IMR-90 (cell line): Measurements from ENCODE around the gene LGALS4. TPM values are rescaled to one million over a fixed set of nuclear protein-coding genes. Genes with fewer than 3 reads are reported as not detected.
"Not testable (repeated sequence)": the region's sequence is repeated elsewhere in the genome, so short reads cannot be mapped to it uniquely, and the experiment has no call there.

ENCODE experiments used
- ATAC-seq: fragments of 200-7000 bp; cut with Tn5 transposase; 2 replicates; pipeline ENCODE4 v1.9.1; 2020; ENCODE audit warnings: low read depth, mild to moderate bottlenecking, moderate library complexity
- BruUV-seq: library from RNA; stranded (reverse); fragments of 400-500 nt; replicated peaks from 2 replicates; lab custom pipeline; 2021; lab: Mats Ljungman, UMichigan
- CTCF ChIA-PET: fragments of 300-600 bp; formaldehyde crosslinking; extraction: SDS; loops from one replicate; lab custom pipeline; 2021; ENCODE audit warnings: antibody characterized with exemption; lab: Yijun Ruan, JAX
- POLR2A ChIA-PET: fragments of 300-600 bp; sonication (Branson Sonifier 250); formaldehyde crosslinking; loops from one replicate; lab custom pipeline; 2022; ENCODE audit warnings: antibody characterized with exemption; ENCODE audit not compliant: unreplicated experiment; lab: Charles Lee
- DNase-seq: peaks from one replicate; pipeline ENCODE4 v3.0.0; 2013
- H2AFZ ChIP-seq: replicated peaks from 2 replicates; pipeline ENCODE3; 2013; ENCODE audit warnings: low read length, mild to moderate bottlenecking; ENCODE audit not compliant: poor library complexity
- H2AK5ac ChIP-seq: 2 replicates; pipeline ENCODE4 v1.6.1; 2013; ENCODE audit warnings: low read depth, low read length, inconsistent platforms
- H2AK9ac ChIP-seq: replicated peaks from 2 replicates; pipeline ENCODE3; 2013; ENCODE audit warnings: mild to moderate bottlenecking, low read depth, low read length, moderate library complexity; ENCODE audit not compliant: poor library complexity
- H2BK120ac ChIP-seq: 2 replicates; pipeline ENCODE4 v1.6.1; 2013; ENCODE audit warnings: low read depth, low read length, inconsistent platforms
- H2BK15ac ChIP-seq: 3 replicates; pipeline ENCODE4 v1.6.1; 2013; ENCODE audit warnings: low read depth, low read length, inconsistent platforms
- H2BK20ac ChIP-seq: 2 replicates; pipeline ENCODE4 v1.6.1; 2013; ENCODE audit warnings: low read depth, mild to moderate bottlenecking, inconsistent platforms, low read length, moderate library complexity
- H2BK5ac ChIP-seq: 2 replicates; pipeline ENCODE4 v1.6.1; 2013; ENCODE audit warnings: mild to moderate bottlenecking, low read depth, low read length, inconsistent platforms; ENCODE audit not compliant: poor library complexity, severe bottlenecking
- H3K14ac ChIP-seq: replicated peaks from 2 replicates; pipeline ENCODE4 v1.6.1; 2013; ENCODE audit warnings: low read depth, low read length, inconsistent platforms
- H3K18ac ChIP-seq: 2 replicates; pipeline ENCODE4 v1.6.1; 2013; ENCODE audit warnings: low read depth, low read length, control low read depth
- H3K23ac ChIP-seq: 2 replicates; pipeline ENCODE4 v1.6.1; 2013; ENCODE audit warnings: low read depth, low read length, inconsistent platforms
- H3K27ac ChIP-seq: 2 replicates; pipeline ENCODE4 v1.5.1; 2013; ENCODE audit warnings: mild to moderate bottlenecking, control low read depth, low read length; ENCODE audit not compliant: insufficient read depth
- H3K27me3 ChIP-seq: 2 replicates; pipeline ENCODE4 v1.6.1; 2013; ENCODE audit warnings: low read length; ENCODE audit not compliant: control insufficient read depth, insufficient read depth
- H3K36me3 ChIP-seq: 2 replicates; pipeline ENCODE4 v1.6.1; 2013; ENCODE audit warnings: low read length, mixed read lengths; ENCODE audit not compliant: control insufficient read depth, insufficient read depth
- H3K4ac ChIP-seq: 2 replicates; pipeline ENCODE4 v1.6.1; 2013; ENCODE audit warnings: low read depth, low read length, inconsistent platforms
- H3K4me1 ChIP-seq: 2 replicates; pipeline ENCODE4 v1.6.1; 2013; ENCODE audit warnings: low read length, mixed read lengths; ENCODE audit not compliant: control insufficient read depth, insufficient read depth
- H3K4me2 ChIP-seq: 2 replicates; pipeline ENCODE4 v1.6.1; 2013; ENCODE audit warnings: low read depth, mild to moderate bottlenecking, control low read depth, low read length, moderate library complexity
- H3K4me3 ChIP-seq: 2 replicates; pipeline ENCODE4 v1.5.1; 2013; ENCODE audit warnings: low read depth, mild to moderate bottlenecking, control low read depth, low read length, moderate library complexity; ENCODE audit not compliant: insufficient read depth
- H3K56ac ChIP-seq: 2 replicates; pipeline ENCODE4 v1.6.1; 2013; ENCODE audit warnings: low read length, inconsistent platforms; ENCODE audit not compliant: insufficient read depth; ENCODE audit errors: extremely low read depth
- H3K79me1 ChIP-seq, 2 experiments: 2 replicates each; pipeline ENCODE4 v1.6.1; 2013; ENCODE audit warnings: low read length in 2 of 2, inconsistent platforms in 1 of 2, low read depth in 1 of 2
- H3K9ac ChIP-seq: 2 replicates; pipeline ENCODE4 v1.6.1; 2013; ENCODE audit warnings: low read depth, low read length, control low read depth
- H3K9me1 ChIP-seq: 2 replicates; pipeline ENCODE4 v1.6.1; 2013; ENCODE audit warnings: low read length, inconsistent platforms; ENCODE audit not compliant: insufficient read depth
- H3K9me3 ChIP-seq: 2 replicates; pipeline ENCODE4 v1.6.1; 2013; ENCODE audit warnings: low read length; ENCODE audit not compliant: control insufficient read depth, insufficient read depth
- H4K20me1 ChIP-seq: 2 replicates; pipeline ENCODE4 v1.6.1; 2013; ENCODE audit warnings: low read length, inconsistent platforms; ENCODE audit not compliant: insufficient read depth
- H4K5ac ChIP-seq: 2 replicates; pipeline ENCODE4 v1.6.1; 2013; ENCODE audit warnings: mild to moderate bottlenecking, low read depth, low read length, control low read depth
- H4K8ac ChIP-seq, 2 experiments: 2 replicates each; pipeline ENCODE4 v1.6.1; 2013; ENCODE audit warnings: low read depth in 2 of 2, low read length in 2 of 2, control low read depth in 1 of 2, inconsistent platforms in 1 of 2
- H4K91ac ChIP-seq: 2 replicates; pipeline ENCODE4 v1.6.1; 2013; ENCODE audit warnings: low read depth, low read length, inconsistent platforms; ENCODE audit not compliant: insufficient read depth
- CEBPB ChIP-seq: IDR thresholded peaks from 2 replicates; pipeline ENCODE4 v1.6.1; 2012; ENCODE audit warnings: low read depth, low read length, improper control_type of control experiment
- FOS ChIP-seq: fragments of 150-350 bp; IDR thresholded peaks from 2 replicates; pipeline ENCODE4 v1.6.1; 2016; ENCODE audit warnings: low read depth, low read length
- RAD21 ChIP-seq: IDR thresholded peaks from 2 replicates; pipeline ENCODE4 v1.6.1; 2012; ENCODE audit warnings: low read length, improper control_type of control experiment
- RCOR1 ChIP-seq: IDR thresholded peaks from 2 replicates; pipeline ENCODE4 v1.6.1; 2012; ENCODE audit warnings: mild to moderate bottlenecking, low read length, improper control_type of control experiment; ENCODE audit not compliant: insufficient replicate concordance
- WGBS, 2 experiments: methylation state at CpG; one replicate each; pipeline versions ENCODE4 v1.1.5 to v1.1.7; 2013; ENCODE audit warnings: missing lambda C conversion rate in 2 of 2; ENCODE audit not compliant: insufficient read length in 1 of 2; ENCODE audit errors: extremely low coverage in 2 of 2; 5-methylcytosine and 5-hydroxymethylcytosine counted together
- dilution Hi-C: fragments of 300-500 bp; cut with HindIII; formaldehyde crosslinking; loops from one replicate; pipeline ENCODE4 v1.14.3; 2018; ENCODE audit warnings: low sequenced_read_pairs; ENCODE audit not compliant: unreplicated experiment
- in situ Hi-C: fragments of 300-500 bp; cut with MboI; formaldehyde crosslinking; loops from 3 replicates; pipeline ENCODE4 v1.14.3; 2019; ENCODE audit warnings: low sequenced_read_pairs, inconsistent platforms, mixed read lengths
- intact Hi-C: fragments of 100-400 bp; cut with micrococcal nuclease; formaldehyde crosslinking; loops from 2 replicates; pipeline ENCODE4 v1.10.0; 2022
- polyA plus RNA-seq, 3 experiments: library from polyadenylated mRNA; depleted of rRNA; stranded (reverse); fragments of >200 nt; gene quantifications; 2 replicates each; pipeline ENCODE4 v1.2.3, GENCODE V29; 2012; ENCODE audit warnings: low replicate concordance in 1 of 3
- total RNA-seq: library from RNA; depleted of rRNA; stranded (reverse); fragments of >200 nt; gene quantifications from 2 replicates; pipeline ENCODE4 v1.2.3, GENCODE V29; 2012

LGALS4 gene
- total and polyA plus RNA-seq, 2 of the 4 experiments (the other 2 are of a cell fraction), result 0.29 TPM; not detected in 1

GRCh38 chr19:38784224-38784623 lies 28.5 kb downstream of the LGALS4 start:
- no peak overlapping the region for H3K4me2 ChIP-seq
- H2BK5ac ChIP-seq, result no peak overlapping the region
- no peak overlapping the region for H2AK9ac ChIP-seq
- no peak overlapping the region for H4K91ac ChIP-seq
- no peaks in the 10 kb centered on the region for H3K4me1 ChIP-seq
- no peak for TF ChIP-seq RAD21
- 0 out of 2 replicates have a peak, but pooled peaks have one; percentile 5 for TF ChIP-seq FOS
- peak; percentile 72 for TF ChIP-seq CEBPB
- TF ChIP-seq RCOR1, result no peak
- H3K9ac ChIP-seq, result no peak overlapping the region
- no peak overlapping the region for H2BK120ac ChIP-seq
- H3K9me1 ChIP-seq, result no peaks in the 10 kb centered on the region
- H4K8ac ChIP-seq, result no peak overlapping the region
- no peak overlapping the region for H2BK20ac ChIP-seq
- H3K14ac ChIP-seq, result no peak overlapping the region
- H2BK15ac ChIP-seq, result no peak overlapping the region
- H4K20me1 ChIP-seq, result no peaks in the 10 kb centered on the region
- WGBS, 2 experiments, result no CpG with 5 or more reads among the region's 3 CpGs
- ATAC-seq (no peak), DNase-seq (peak; percentile 46)
- H3K27me3 ChIP-seq, result peaks cover 14% of the 10 kb centered on the region
- H3K79me1 ChIP-seq, result no peaks in the 10 kb centered on the region
- H3K56ac ChIP-seq, result no peak overlapping the region
- intact Hi-C loops (no loop called here), in situ Hi-C loops (no loop called here), dilution Hi-C loops (no loop called here)
- POLR2A ChIA-PET, result no interaction called here
- H3K23ac ChIP-seq, result no peak overlapping the region
- no peak overlapping the region for H2AK5ac ChIP-seq
- H3K36me3 ChIP-seq, result no peaks in the 10 kb centered on the region
- no peak overlapping the region for H4K5ac ChIP-seq
- no peak overlapping the region for H3K4me3 ChIP-seq
- H3K18ac ChIP-seq, result no peak overlapping the region
- H3K4ac ChIP-seq, result no peak overlapping the region
- H3K9me3 ChIP-seq, result no peaks in the 10 kb centered on the region
- CTCF ChIA-PET, result no interaction called here
- no peak overlapping the region for H2AFZ ChIP-seq
- no peak overlapping the region for H3K27ac ChIP-seq
- no TSS peak for BruUV-seq

DNA sequence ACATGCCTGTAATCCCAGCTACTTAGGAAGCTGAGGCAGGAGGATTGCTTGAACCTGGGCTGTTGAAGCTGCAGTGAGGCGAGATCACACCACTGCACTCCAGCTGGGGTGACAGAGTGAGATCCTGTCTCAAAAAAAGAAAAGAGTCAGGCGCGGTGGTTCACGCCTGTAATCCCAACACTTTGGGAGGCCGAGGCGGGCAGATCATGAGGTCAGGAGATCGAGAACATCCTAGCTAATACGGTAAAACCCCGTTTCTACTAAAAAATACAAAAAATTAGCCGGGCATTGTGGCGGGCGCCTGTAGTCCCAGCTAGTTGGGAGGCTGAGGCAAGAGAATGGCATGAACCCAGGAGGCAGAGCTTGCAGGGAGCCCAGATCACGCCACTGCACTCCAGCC lies 30.5 kb downstream of the LGALS4 start:
- H3K4me1 ChIP-seq, H4K5ac ChIP-seq, H3K18ac ChIP-seq, H2AK5ac ChIP-seq, in situ Hi-C loops, intact Hi-C loops, H3K9me3 ChIP-seq, H4K20me1 ChIP-seq, H3K56ac ChIP-seq, H3K4me3 ChIP-seq, H3K4ac ChIP-seq, H4K91ac ChIP-seq, H3K23ac ChIP-seq, H2BK20ac ChIP-seq, CTCF ChIA-PET, DNase-seq, H3K14ac ChIP-seq, POLR2A ChIA-PET, BruUV-seq, ATAC-seq, H3K27ac ChIP-seq, H3K4me2 ChIP-seq, H2BK5ac ChIP-seq, H3K79me1 ChIP-seq, H2BK15ac ChIP-seq, H2BK120ac ChIP-seq, H2AFZ ChIP-seq, dilution Hi-C loops, H3K9ac ChIP-seq, H3K36me3 ChIP-seq, H3K9me1 ChIP-seq, H2AK9ac ChIP-seq, H4K8ac ChIP-seq: not testable (repeated sequence)
- 67% methylated on average over 1 of the region's 13 CpGs; no CpG with 5 or more reads in 1 of the 2 experiments for WGBS, 2 experiments
- peaks cover 17% of the 10 kb centered on the region for H3K27me3 ChIP-seq
